Neural cell (in vitro differentiated cells): Measurements from ENCODE around the gene POLE. TPM values are rescaled to one million over a fixed set of nuclear protein-coding genes. Genes with fewer than 3 reads are reported as not detected.

Source experiments
- H2AFZ ChIP-seq: fragments of 200-600, 300-800 bp; sonication (generic), shearing (Covaris generic); 2 replicates; pipeline ENCODE4 v1.6.0; 2014; ENCODE audit warnings: low read depth, mild to moderate bottlenecking, antibody characterized with exemption, low read length, moderate library complexity
- H3F3A ChIP-seq: fragments of 200-600 bp; shearing (Covaris generic); 2 replicates; pipeline ENCODE4 v1.6.1; 2016; ENCODE audit warnings: mild to moderate bottlenecking, moderate library complexity, mixed read lengths, antibody characterized with exemption, low read length; ENCODE audit not compliant: insufficient read depth, poor library complexity, severe bottlenecking
- H3K27ac ChIP-seq: fragments of 200-600, 300-800 bp; sonication (generic), shearing (Covaris generic); 2 replicates; pipeline ENCODE4 v1.5.1; 2014; ENCODE audit warnings: mild to moderate bottlenecking, low read length, moderate library complexity
- H3K27me3 ChIP-seq: fragments of 300-800, 200-600 bp; sonication (generic), shearing (Covaris generic); 2 replicates; pipeline ENCODE4 v1.6.0; 2014; ENCODE audit warnings: mild to moderate bottlenecking, low read depth, low read length, moderate library complexity; ENCODE audit not compliant: insufficient read depth
- H3K36me3 ChIP-seq: fragments of 300-800, 200-600 bp; sonication (generic), shearing (Covaris generic); 2 replicates; pipeline ENCODE4 v1.5.1; 2014; ENCODE audit warnings: mild to moderate bottlenecking, antibody characterized with exemption, low read length, moderate library complexity; ENCODE audit not compliant: insufficient read depth
- H3K4me2 ChIP-seq: fragments of 300-800, 200-600 bp; sonication (generic), shearing (Covaris generic); 2 replicates; pipeline ENCODE4 v1.6.0; 2014; ENCODE audit warnings: mild to moderate bottlenecking, low read length
- H3K4me3 ChIP-seq: fragments of 300-800, 200-600 bp; sonication (generic), shearing (Covaris generic); 2 replicates; pipeline ENCODE4 v1.5.1; 2014; ENCODE audit warnings: mild to moderate bottlenecking, low read length, moderate library complexity
- H3K79me2 ChIP-seq: fragments of 200-600 bp; shearing (Covaris generic); replicated peaks from 2 replicates; pipeline ENCODE4 v1.6.0; 2014; ENCODE audit warnings: mild to moderate bottlenecking, low read length, moderate library complexity; ENCODE audit not compliant: insufficient read depth
- H3K9ac ChIP-seq: fragments of 300-800, 200-600 bp; sonication (generic), shearing (Covaris generic); 2 replicates; pipeline ENCODE4 v1.6.1; 2016; ENCODE audit warnings: mild to moderate bottlenecking, low read length, mixed read lengths
- H3K9me2 ChIP-seq: fragments of 200-600 bp; shearing (Covaris generic); 2 replicates; pipeline ENCODE4 v1.6.1; 2016; ENCODE audit warnings: mild to moderate bottlenecking, low read length, mixed read lengths; ENCODE audit not compliant: insufficient read depth
- H3K9me3 ChIP-seq: fragments of 200-600, 300-800 bp; sonication (generic), shearing (Covaris generic); 2 replicates; pipeline ENCODE4 v1.6.1; 2016; ENCODE audit warnings: mild to moderate bottlenecking, mixed run types, low read length, moderate library complexity, mixed read lengths
- H4K20me1 ChIP-seq: fragments of 200-600 bp; shearing (Covaris generic); 2 replicates; pipeline ENCODE4 v1.6.1; 2016; ENCODE audit warnings: mild to moderate bottlenecking, mixed run types; ENCODE audit not compliant: insufficient read depth
- EP300 ChIP-seq: fragments of 450-650 bp; conservative IDR thresholded peaks from 2 replicates; pipeline ENCODE4 v1.6.1; 2014; ENCODE audit warnings: antibody characterized with exemption, mild to moderate bottlenecking, moderate library complexity; ENCODE audit not compliant: poor library complexity, severe bottlenecking
- EZH2 ChIP-seq: fragments of 200-600, 300-800 bp; shearing (Covaris generic), sonication (generic); IDR thresholded peaks from 2 replicates; pipeline ENCODE4 v1.6.1; 2014; ENCODE audit warnings: antibody characterized with exemption, low read length, borderline replicate concordance, mild to moderate bottlenecking; ENCODE audit not compliant: insufficient read depth, poor library complexity, severe bottlenecking
- MXI1 ChIP-seq: fragments of 450-650 bp; conservative IDR thresholded peaks from 2 replicates; pipeline ENCODE4 v1.6.1; 2014; ENCODE audit warnings: antibody characterized with exemption, mild to moderate bottlenecking; ENCODE audit not compliant: poor library complexity, severe bottlenecking
- POLR2AphosphoS5 ChIP-seq: IDR thresholded peaks from 2 replicates; pipeline ENCODE4 v1.6.1; 2012
- RAD21 ChIP-seq: fragments of 450-650 bp; conservative IDR thresholded peaks from 2 replicates; pipeline ENCODE4 v1.6.1; 2014; ENCODE audit warnings: antibody characterized with exemption, mild to moderate bottlenecking, moderate library complexity
- SMC3 ChIP-seq: fragments of 450-650 bp; conservative IDR thresholded peaks from 2 replicates; pipeline ENCODE4 v1.6.1; 2014; ENCODE audit warnings: antibody characterized with exemption, mild to moderate bottlenecking, moderate library complexity; ENCODE audit not compliant: poor library complexity
- TAF1 ChIP-seq: IDR thresholded peaks from 2 replicates; pipeline ENCODE4 v1.6.1; 2012; ENCODE audit warnings: low read depth
- polyA plus RNA-seq: library from polyadenylated mRNA; depleted of rRNA; stranded (reverse); fragments of >200 nt; gene quantifications from 2 replicates; pipeline ENCODE4 v1.2.3, GENCODE V29; 2014
- TF ChIP-seq, protein P1 (sequence below): fragments of 450-650 bp; IDR thresholded peaks from 2 replicates; pipeline ENCODE4 v1.5.1; 2014; ENCODE audit warnings: antibody characterized with exemption, mild to moderate bottlenecking, moderate library complexity; ENCODE audit not compliant: poor library complexity, severe bottlenecking
- TF ChIP-seq, protein P2 (sequence below): IDR thresholded peaks from 2 replicates; pipeline ENCODE4 v1.6.1; 2012; ENCODE audit warnings: borderline replicate concordance

The POLE gene
- polyA plus RNA-seq, 1 donor from 2014 or later = 8.5 TPM

DNA sequence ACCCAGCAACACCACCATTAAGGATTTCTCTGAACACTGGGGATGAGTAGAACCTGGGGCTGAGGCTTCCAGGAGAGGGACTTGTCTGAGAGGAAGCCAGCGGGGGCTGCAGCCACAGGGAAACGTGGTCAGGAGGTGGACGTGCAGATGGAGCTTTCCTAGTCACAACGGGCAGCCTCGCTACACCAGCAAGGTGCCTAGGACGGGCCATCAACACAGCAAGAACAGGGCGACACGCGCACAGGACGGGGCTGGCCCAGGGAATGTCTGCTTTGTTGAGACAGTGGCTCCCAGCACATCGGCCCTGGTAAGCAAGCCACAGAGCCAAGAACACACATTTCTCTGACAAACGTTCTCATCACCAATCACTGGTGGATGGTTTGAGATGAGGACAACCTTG, 49.2 kb upstream of the POLE start:
- Histone ChIP-seq H3K9me3 (no peaks in the 10 kb centered on the region), H3K9me2 (no peaks in the 10 kb centered on the region), H4K20me1 (no peaks in the 10 kb centered on the region), H3K4me2 (no peak overlapping the region), H3K36me3 (peaks cover 6% of the 10 kb centered on the region), H3K9ac (no peak overlapping the region), H3K27ac (no peak overlapping the region), H3F3A (no peaks in the 10 kb centered on the region), H2AFZ (no peak overlapping the region), H3K27me3 (no peaks in the 10 kb centered on the region), H3K4me3 (no peak overlapping the region), H3K79me2 (no peaks in the 10 kb centered on the region)
- no peak for TF ChIP-seq TAF1
- TF ChIP-seq, protein P1, sequence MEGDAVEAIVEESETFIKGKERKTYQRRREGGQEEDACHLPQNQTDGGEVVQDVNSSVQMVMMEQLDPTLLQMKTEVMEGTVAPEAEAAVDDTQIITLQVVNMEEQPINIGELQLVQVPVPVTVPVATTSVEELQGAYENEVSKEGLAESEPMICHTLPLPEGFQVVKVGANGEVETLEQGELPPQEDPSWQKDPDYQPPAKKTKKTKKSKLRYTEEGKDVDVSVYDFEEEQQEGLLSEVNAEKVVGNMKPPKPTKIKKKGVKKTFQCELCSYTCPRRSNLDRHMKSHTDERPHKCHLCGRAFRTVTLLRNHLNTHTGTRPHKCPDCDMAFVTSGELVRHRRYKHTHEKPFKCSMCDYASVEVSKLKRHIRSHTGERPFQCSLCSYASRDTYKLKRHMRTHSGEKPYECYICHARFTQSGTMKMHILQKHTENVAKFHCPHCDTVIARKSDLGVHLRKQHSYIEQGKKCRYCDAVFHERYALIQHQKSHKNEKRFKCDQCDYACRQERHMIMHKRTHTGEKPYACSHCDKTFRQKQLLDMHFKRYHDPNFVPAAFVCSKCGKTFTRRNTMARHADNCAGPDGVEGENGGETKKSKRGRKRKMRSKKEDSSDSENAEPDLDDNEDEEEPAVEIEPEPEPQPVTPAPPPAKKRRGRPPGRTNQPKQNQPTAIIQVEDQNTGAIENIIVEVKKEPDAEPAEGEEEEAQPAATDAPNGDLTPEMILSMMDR = no peak
- no peak for TF ChIP-seq MXI1
- TF ChIP-seq SMC3 = no peak
- no peak for TF ChIP-seq POLR2AphosphoS5
- TF ChIP-seq RAD21 = no peak
- TF ChIP-seq EP300 = no peak
- TF ChIP-seq, protein P2, sequence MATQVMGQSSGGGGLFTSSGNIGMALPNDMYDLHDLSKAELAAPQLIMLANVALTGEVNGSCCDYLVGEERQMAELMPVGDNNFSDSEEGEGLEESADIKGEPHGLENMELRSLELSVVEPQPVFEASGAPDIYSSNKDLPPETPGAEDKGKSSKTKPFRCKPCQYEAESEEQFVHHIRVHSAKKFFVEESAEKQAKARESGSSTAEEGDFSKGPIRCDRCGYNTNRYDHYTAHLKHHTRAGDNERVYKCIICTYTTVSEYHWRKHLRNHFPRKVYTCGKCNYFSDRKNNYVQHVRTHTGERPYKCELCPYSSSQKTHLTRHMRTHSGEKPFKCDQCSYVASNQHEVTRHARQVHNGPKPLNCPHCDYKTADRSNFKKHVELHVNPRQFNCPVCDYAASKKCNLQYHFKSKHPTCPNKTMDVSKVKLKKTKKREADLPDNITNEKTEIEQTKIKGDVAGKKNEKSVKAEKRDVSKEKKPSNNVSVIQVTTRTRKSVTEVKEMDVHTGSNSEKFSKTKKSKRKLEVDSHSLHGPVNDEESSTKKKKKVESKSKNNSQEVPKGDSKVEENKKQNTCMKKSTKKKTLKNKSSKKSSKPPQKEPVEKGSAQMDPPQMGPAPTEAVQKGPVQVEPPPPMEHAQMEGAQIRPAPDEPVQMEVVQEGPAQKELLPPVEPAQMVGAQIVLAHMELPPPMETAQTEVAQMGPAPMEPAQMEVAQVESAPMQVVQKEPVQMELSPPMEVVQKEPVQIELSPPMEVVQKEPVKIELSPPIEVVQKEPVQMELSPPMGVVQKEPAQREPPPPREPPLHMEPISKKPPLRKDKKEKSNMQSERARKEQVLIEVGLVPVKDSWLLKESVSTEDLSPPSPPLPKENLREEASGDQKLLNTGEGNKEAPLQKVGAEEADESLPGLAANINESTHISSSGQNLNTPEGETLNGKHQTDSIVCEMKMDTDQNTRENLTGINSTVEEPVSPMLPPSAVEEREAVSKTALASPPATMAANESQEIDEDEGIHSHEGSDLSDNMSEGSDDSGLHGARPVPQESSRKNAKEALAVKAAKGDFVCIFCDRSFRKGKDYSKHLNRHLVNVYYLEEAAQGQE = no peak
- no peak for TF ChIP-seq EZH2

DNA sequence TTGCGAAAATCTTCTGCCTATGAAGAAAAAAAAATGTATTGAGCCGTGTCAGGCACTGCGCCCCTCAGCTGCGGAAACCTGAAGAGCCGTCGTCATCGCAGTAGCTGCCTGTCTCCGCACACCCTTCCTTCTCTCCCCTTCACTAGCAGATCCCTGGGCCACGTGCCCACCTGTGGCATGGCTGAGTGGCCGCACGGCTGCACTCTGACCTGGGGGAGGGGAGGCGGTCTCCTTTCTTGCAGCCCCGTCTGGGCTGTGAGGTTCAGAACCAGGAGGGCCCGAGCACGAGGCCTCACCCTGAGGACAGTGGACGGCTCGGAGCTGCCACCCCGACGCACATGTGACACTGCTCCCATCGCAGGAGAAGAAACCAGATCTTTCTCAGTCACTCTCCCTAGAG, 48.4 kb upstream of the POLE start:
- Histone ChIP-seq H3K9ac (no peak overlapping the region), H3K4me3 (no peak overlapping the region), H3K27ac (no peak overlapping the region), H3K36me3 (peaks cover 6% of the 10 kb centered on the region), H3K4me2 (no peak overlapping the region), H3F3A (no peaks in the 10 kb centered on the region), H3K79me2 (no peaks in the 10 kb centered on the region), H2AFZ (no peak overlapping the region), H3K27me3 (no peaks in the 10 kb centered on the region), H3K9me2 (no peaks in the 10 kb centered on the region), H4K20me1 (no peaks in the 10 kb centered on the region), H3K9me3 (no peaks in the 10 kb centered on the region)
- no peak for TF ChIP-seq SMC3
- no peak for TF ChIP-seq MXI1
- TF ChIP-seq EZH2 = no peak
- TF ChIP-seq EP300 = no peak
- TF ChIP-seq, protein P1 = no peak
- TF ChIP-seq, protein P2 = no peak
- no peak for TF ChIP-seq TAF1
- no peak for TF ChIP-seq POLR2AphosphoS5
- TF ChIP-seq RAD21 = no peak
